ENCODE measurements around the gene UGT1A1.

DNA sequence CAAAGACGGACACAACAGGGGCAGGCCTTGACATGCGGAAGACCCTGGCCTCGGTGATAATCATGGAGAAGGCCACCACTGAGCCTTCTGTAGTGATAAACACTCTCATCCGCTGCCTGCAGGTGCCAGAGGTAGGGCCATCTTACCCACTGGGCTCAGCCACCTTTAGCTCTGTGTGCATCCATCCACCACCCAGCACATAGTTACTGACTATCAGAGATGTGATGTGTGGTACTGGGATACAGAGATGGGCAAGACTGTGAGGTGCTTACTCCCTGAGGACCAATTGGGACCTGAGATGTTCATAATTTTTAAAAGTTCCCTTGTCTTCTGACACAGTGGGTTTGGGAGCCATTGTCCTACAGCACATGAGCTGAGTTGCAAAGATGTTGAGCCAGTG is 19.7 kb downstream of the UGT1A1 start:
- TF ChIP-seq CTCF (IDR thresholded peaks at IDR 0.05) (no peak), ZFX (IDR thresholded peaks at IDR 0.05; ENCODE audit: borderline replicate concordance) (no peak)
